GM12801 (cell line): ENCODE results near the gene NUMA1.

Source experiments
- CTCF ChIP-seq: IDR thresholded peaks from one replicate; pipeline ENCODE4 v1.5.1; 2011; ENCODE audit warnings: control low read depth; ENCODE audit not compliant: insufficient read length; ENCODE audit errors: extremely low read depth

Gene NUMA1

DNA sequence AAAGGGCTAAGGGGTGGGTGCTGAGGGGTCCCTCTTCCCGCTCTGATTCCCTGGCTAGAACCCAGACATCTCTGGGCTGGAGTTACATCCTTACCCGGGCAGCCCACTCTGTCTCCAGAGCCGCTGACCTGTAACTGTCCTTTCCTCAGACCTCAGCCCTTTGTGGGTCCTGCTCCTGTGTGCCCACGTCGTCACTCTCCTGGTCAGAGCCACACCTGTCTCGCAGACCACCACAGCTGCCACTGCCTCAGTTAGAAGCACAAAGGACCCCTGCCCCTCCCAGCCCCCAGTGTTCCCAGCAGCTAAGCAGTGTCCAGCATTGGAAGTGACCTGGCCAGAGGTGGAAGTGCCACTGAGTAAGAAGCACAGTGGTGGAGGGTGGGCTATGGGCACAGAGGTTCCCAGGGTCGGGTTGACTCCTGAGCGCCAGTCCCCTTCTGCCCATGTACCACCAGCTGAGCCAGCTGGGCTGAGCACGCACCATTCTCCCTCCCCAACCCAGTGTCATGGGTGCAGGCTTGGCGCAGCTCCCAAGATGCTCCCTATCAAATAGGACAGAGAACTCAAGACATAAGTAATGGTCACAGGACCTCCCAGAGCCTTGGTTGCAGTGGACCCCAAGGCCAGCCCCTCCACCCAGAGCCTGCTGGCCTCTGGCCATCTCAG, 80.0 kb downstream of the NUMA1 start:
- TF ChIP-seq CTCF, result no peak

DNA sequence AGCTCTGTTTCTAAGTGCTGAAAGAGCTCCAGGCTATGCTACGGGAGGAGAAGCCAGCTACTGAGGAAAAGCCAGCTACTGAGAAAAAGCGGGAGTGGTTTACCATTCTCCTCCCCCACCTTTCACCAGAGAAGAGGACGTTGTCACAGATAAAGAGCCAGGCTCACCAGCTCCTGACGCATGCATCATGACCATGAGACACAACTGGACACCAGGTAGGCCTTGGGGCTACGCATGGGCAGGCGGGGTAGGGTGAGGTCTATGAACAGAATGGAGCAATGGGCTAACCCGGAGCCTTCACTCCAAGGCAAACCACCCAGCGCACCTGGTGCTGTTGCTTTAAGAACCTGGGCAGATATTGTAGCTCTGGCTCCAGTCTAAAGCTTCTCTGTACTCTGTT, 80.5 kb downstream of the NUMA1 start:
- no peak for TF ChIP-seq CTCF

DNA sequence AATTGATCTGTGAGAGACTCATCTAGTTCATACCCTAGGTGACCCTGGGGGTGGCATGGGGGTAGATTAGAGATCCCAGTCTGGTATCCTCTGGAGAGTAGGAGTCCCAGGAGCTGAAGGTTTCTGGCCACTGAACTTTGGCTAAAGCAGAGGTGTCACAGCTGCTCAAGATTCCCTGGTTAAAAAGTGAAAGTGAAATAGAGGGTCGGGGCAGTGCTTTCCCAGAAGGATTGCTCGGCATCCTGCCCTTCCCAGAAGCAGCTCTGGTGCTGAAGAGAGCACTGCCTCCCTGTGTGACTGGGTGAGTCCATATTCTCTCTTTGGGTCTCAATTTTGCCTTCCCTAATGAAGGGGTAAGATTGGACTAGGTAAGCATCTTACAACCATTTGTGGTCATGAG, 81.0 kb downstream of the NUMA1 start:
- no peak for TF ChIP-seq CTCF

DNA sequence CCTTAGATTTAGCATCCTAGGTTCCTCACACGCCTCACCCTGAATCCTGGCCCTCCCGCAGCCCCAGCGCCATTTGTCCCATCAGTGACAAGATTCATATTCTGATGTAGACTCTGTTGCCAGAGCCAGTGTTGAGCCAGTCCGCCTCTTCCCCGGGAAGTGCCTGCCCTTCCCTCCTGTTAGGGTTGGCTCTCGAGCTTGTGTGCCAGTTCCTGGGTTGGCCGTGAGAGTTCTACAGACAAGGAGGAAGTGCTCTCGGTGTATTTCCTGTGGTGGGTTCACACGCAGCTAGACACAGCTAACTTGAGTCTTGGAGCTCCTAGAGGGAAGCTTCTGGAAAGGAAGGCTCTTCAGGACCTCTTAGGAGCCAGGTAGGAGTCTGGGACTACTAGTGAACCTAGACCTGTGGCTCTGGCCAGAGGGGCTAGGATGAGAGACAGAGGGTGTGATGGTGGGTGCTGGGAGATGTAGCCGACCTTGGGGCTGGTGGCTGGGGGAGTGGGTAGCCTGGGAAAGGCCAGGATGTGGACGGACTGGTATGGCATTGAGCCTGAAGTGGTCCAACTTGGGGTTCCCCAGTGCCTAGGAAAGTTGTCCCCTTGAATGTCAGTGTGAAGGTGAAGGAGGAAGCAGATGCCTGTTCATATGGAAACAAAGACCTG, 81.6 kb downstream of the NUMA1 start, which contains the start of gene IL18BP:
Gene IL18BP (plus strand): TSS at position 261 of the 662 bp plus-strand sequence. CDS start 1,076 bp downstream, outside the sequence.
- no peak for TF ChIP-seq CTCF

- TF ChIP-seq CTCF, result no peak
Observed at GRCh38 chr11:71998061-71998460, 82.3 kb downstream of the NUMA1 start.

DNA sequence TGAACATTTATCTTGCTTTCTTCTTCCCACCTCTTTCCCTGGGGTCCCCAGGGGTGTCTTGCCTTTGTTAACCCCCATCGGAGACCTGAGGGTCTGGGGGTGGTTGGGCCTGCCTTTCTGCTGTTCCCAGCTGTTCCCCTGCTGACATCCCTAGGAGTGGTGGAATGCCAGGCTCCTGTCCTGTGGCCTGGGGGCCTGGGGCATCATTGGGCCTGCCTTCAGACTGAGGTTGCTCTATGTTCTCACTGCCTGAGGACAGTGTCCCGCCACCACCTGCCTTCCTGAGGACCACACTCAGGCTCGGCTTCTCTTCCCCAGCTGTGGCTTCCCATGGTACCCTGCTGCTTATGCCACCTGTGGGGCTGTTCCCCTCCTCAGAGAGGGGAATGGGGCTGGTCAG, 82.7 kb downstream of the NUMA1 start:
- no peak for TF ChIP-seq CTCF

DNA sequence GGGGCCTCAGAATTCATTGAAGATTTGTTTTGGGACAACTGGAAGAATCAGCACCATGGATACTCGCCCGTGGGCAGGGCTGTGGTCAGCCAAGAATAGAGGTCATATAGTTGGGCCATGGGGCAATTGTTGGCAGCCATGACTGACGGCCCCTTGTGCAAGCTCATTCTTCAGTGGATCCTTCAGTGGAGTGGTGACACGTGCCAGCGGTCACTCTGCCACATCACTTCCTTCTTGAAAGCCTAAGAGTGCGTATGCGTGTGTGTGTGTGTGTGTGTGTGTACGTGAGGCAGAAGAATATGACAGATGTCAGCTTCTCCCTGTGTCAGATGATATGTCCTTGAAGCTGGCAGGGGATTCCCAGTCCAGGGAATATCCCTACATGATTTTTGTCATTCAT, 83.4 kb downstream of the NUMA1 start:
- TF ChIP-seq CTCF, result no peak
